Fibroblast of upper back skin (primary cell): ENCODE results near the gene SLC43A1.

Experiments
- DNase-seq: peaks from one replicate; pipeline ENCODE4 v3.0.0-alpha.2; 2013

SLC43A1 gene

GRCh38 chr11:57479021-57479663, 36.4 kb downstream of the SLC43A1 start:
- no peak for DNase-seq

- no peak for DNase-seq
Measured at GRCh38 chr11:57477507-57478189, 37.9 kb downstream of the SLC43A1 start.

GRCh38 chr11:57476757-57477506, 38.6 kb downstream of the SLC43A1 start:
- no peak for DNase-seq

- DNase-seq: no peak
Measured at GRCh38 chr11:57476047-57476756, 39.3 kb downstream of the SLC43A1 start.

GRCh38 chr11:57475671-57476046, 39.8 kb downstream of the SLC43A1 start:
- DNase-seq: no peak

- peak; percentile 35 for DNase-seq
Measured at GRCh38 chr11:57475191-57475590, 40.3 kb downstream of the SLC43A1 start.

- DNase-seq: no peak
Measured at GRCh38 chr11:57474803-57475115, 40.7 kb downstream of the SLC43A1 start.

GRCh38 chr11:57474017-57474802, 41.3 kb downstream of the SLC43A1 start:
- no peak for DNase-seq

- no peak for DNase-seq
Measured at GRCh38 chr11:57473285-57473841, 42.1 kb downstream of the SLC43A1 start.

- no peak for DNase-seq
Measured at GRCh38 chr11:57471496-57471895, 44.0 kb downstream of the SLC43A1 start.

GRCh38 chr11:57469268-57469667, 46.2 kb downstream of the SLC43A1 start:
- no peak for DNase-seq

- DNase-seq: no peak
Measured at GRCh38 chr11:57468276-57468675, 47.2 kb downstream of the SLC43A1 start.

- no peak for DNase-seq
Measured at GRCh38 chr11:57467508-57468157, 47.9 kb downstream of the SLC43A1 start.

- DNase-seq: no peak
Measured at GRCh38 chr11:57466680-57467079, 48.8 kb downstream of the SLC43A1 start.

- DNase-seq: no peak
Measured at GRCh38 chr11:57464539-57465181, 50.8 kb downstream of the SLC43A1 start.

- no peak for DNase-seq
Measured at GRCh38 chr11:57463671-57464538, 51.6 kb downstream of the SLC43A1 start.

GRCh38 chr11:57462597-57462996, 52.9 kb downstream of the SLC43A1 start:
- no peak for DNase-seq

- DNase-seq: no peak
Measured at GRCh38 chr11:57461841-57462489, 53.5 kb downstream of the SLC43A1 start.
